Testis (tissue), 2 donors: ENCODE results near the gene CLDN10.

Source experiments
- CTCF ChIP-seq, 3 experiments: fragments of 450-650 bp in 2 of 3; fragments of 200-600 bp in 1 of 3; sonication (generic) in 1 of 3; IDR thresholded peaks; one replicate each; pipeline ENCODE4 v1.5.1; 2016 to 2019; ENCODE audit warnings: antibody characterized with exemption in 3 of 3, mild to moderate bottlenecking in 2 of 3, moderate library complexity in 1 of 3
- POLR2A ChIP-seq: fragments of 450-650 bp; IDR thresholded peaks from one replicate; pipeline ENCODE4 v1.6.1; 2017; ENCODE audit warnings: antibody characterized with exemption, mild to moderate bottlenecking, moderate library complexity

DNA sequence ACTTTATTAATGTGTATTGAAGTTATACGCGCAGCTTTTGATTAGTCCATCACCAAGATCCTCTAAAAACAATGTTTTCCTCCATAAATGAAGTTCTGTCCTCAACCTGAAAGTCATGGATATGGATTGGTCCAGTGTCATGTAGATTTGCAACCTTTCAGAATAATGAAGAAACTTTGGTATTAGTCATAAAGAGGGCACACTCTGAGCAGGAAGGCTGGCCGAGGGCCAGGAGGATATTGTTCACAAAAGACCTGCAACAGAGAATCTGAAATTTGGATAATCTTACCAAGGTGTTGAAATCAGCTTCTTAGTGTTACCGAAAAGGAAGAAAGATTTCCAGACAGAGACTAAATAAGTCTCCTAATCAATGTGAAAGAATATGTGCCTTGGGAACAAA is 20.7 kb downstream of the CLDN10 start:
- no peak for TF ChIP-seq POLR2A
- TF ChIP-seq CTCF (IDR thresholded peaks at IDR 0.05) = no peak
